Activated T-cell treated with anti-CD3 and anti-CD28 coated beads for 24 hours (primary cell): ENCODE data around the gene KCNK4.

Source experiments
- DNase-seq: peaks from one replicate; pipeline ENCODE4 v3.0.0-alpha.2; 2020; ENCODE audit warnings: low read depth

Gene KCNK4

GRCh38 chr11:64291752-64292459 lies 804 bp downstream of the KCNK4 start:
- no peak for DNase-seq

DNA sequence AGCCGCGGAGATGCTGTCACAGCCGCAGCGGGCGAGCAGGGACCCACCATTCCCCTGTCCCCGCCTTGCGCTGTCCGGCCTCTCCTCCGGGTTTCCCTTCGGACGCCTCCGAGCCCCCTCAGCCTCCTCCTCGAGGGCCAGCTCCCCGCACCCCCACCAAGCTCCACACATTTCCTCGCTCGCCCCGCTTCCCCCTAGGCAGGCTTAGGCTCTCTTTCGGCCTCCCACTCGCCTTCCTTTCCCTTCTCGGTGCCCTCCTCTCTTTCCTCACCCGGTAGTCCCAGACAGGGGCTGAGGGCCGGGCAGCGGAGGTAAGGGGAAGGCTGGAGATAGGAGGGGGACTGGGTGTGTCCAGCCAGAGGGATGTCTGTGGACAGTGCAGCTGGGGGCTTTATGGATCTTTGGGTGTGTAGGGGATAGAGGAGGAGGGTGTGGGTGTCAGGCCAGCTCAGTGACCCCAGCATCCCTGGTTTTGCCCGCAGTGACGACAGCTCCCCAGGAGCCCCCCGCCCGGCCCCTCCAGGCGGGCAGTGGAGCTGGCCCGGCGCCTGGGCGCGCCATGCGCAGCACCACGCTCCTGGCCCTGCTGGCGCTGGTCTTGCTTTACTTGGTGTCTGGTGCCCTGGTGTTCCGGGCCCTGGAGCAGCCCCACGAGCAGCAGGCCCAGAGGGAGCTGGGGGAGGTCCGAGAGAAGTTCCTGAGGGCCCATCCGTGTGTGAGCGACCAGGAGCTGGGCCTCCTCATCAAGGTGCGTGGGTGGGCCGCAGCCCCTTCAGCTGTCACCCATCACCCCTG lies 1.6 kb downstream of the KCNK4 start:
- DNase-seq = no peak

- no peak for DNase-seq
Observed at GRCh38 chr11:64294774-64295173, 3.7 kb downstream of the KCNK4 start.

- DNase-seq = no peak
Observed at GRCh38 chr11:64295760-64296159, 4.7 kb downstream of the KCNK4 start.

- DNase-seq = no peak
Observed at GRCh38 chr11:64296236-64296635, 5.1 kb downstream of the KCNK4 start.

GRCh38 chr11:64296830-64297698 lies 6.0 kb downstream of the KCNK4 start:
- no peak for DNase-seq

- no peak for DNase-seq
Observed at GRCh38 chr11:64297699-64298358, 6.7 kb downstream of the KCNK4 start.

DNA sequence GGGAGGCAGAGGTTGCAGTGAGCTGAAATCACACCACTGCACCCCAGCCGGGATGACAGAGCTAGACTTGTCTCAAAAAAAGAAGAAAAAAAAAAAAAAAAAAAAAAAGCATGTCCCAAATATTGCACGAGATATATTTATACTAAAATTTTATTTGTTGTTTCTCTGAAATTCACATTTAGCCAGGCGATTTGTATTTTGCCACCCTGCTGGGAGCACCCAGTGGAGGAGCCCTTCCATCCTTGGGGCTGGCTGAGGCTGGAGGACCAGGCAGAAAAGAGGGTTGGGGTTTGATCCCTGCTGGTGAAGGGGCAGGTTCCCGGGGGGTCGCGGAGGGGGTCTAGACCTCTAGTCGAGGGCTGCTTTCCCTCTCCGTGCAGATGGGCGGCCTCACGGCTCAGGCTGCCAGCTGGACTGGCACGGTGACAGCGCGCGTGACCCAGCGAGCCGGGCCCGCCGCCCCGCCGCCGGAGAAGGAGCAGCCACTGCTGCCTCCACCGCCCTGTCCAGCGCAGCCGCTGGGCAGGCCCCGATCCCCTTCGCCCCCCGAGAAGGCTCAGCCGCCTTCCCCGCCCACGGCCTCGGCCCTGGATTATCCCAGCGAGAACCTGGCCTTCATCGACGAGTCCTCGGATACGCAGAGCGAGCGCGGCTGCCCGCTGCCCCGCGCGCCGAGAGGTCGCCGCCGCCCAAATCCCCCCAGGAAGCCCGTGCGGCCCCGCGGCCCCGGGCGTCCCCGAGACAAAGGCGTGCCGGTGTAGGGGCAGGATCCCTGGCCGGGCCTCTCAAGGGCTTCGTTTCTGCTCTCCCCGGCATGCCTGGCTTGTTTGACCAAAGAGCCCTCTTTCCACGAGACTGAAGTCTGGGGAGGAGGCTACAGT lies 8.1 kb downstream of the KCNK4 start:
- no peak for DNase-seq

DNA sequence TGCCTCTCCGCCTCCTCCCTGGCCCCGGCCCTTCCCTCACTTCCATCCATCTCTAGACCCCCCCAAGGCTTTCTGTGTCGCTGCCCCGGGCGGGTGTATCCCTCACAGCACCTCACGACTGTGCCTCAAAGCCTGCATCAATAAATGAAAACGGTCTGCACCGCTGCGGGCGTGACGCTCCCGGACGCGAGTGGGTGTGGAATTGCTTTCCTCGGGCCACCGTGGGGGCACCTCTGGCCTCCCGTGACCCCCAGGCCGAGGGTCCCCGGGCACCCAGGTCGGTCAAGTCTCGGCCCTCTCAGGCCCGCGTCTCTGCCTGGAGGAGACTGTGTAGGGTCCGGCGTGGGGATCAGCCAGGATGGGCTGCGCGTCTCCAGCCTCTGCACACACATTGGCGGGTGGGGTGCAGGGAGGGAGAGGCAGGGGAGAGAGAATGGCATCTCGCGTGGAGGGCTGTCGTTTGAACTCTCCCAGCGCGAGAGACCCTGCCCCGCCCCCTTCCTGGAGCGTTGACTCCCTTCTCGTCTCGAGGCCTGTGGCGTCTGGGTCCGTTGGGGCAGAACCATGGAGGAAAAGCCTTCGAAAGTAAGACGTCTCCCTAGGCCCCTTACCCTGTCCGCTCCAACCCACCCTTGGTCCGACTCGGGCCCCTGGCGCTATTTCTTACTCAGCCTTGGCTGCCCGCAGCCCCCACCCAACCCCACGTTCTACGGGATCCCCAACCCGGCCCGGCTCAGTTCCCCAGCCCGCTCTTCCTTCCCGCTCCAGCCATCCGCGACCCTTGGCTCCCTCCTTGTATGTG lies 8.9 kb downstream of the KCNK4 start, which contains the start of gene CATSPERZ:
Gene CATSPERZ (plus strand): TSS at position 512 of the 802 bp plus-strand sequence. CDS start 53 bp downstream, at position 565.
- DNase-seq = no peak

DNA sequence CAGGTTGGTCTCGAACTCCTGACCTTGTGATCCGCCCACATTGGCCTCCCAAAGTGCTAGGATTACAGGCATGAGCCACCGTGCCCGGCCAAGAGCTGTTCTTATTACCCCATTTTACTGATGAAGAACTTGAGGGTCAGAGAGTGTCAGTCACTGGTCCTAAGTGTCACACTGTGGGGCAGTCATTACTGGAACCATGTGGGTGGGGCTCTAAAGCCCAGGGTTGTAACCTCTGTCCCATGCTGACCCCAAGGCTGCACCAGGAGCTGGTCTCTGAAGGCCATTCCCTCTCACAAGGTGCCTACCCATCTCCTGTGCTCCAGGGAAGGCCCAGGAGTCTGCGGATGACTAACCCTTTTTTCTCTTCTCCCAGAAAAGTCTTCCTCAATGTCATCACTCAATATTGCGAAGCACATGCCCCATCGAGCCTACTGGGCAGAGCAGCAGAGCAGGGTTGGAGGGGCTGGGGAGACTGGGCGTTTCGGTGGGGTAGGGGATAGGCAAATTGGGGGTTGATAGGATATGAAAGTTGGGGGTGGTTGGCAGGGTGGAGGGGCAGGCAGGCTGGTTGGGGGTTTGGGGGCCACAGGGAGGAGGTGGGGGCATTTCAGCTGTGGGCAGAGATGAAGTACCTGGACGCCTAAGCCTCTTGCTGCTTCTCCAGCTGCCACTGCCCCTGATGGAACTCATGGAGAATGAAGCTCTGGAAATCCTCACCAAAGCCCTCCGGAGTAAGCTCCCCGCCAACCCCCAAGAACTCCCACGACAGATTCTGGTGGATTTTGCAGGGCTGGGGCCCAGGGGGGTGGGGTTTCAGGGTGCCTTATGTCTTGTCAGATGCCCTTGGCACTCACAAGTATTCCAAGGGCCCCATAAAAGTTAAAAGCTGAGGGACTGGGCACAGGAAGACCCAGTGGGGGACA lies 12.3 kb downstream of the KCNK4 start:
- no peak for DNase-seq

DNA sequence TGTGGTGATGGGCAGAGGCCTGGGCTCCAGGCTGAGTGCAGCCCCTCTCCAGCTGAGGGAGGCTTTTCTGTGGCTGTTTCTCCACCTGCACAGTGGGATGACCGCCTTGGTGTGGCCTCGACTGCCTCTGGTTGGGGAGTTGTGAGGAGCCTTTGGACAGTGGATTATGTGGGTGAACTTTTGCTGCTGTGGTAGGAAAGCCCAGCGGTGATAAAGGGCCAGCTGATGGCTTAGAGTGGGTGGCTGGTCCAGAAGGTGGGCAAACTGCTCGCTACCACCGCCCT lies 12.9 kb downstream of the KCNK4 start:
- no peak for DNase-seq

DNA sequence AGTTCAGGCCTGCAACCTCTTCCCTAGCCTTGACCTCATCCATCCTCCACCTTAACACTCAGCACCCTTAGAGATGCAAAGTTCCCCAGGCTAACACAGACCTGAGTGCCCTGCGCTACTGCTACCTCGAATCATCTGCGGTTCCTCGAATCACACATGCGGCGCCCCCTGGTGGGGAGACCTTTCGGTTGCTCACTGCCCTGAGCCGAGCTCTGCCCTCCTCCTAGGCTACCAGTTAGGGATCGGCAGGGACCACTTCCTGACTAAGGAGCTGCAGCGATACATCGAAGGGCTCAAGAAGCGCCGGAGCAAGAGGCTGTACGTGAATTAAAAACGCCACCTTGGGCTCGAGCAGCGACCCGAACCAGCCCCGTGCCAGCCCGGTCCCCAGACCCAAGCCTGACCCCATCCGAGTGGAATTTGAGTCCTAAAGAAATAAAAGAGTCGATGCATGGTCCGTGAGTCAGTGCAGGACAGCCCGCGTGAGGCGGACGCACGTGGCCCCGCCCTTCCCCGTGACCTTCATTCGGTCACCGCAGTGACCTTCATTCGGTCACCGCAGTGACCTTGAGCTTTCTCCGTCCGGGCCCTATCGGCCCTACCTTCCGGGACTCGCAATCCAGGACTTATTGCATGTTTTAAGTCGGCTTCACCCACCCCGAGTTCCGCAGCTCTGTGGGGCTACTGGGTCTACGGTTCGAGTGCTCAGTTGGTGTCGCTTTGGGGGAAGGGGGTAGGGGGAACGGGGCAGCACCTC lies 13.4 kb downstream of the KCNK4 start:
- peak; percentile 88 for DNase-seq

DNA sequence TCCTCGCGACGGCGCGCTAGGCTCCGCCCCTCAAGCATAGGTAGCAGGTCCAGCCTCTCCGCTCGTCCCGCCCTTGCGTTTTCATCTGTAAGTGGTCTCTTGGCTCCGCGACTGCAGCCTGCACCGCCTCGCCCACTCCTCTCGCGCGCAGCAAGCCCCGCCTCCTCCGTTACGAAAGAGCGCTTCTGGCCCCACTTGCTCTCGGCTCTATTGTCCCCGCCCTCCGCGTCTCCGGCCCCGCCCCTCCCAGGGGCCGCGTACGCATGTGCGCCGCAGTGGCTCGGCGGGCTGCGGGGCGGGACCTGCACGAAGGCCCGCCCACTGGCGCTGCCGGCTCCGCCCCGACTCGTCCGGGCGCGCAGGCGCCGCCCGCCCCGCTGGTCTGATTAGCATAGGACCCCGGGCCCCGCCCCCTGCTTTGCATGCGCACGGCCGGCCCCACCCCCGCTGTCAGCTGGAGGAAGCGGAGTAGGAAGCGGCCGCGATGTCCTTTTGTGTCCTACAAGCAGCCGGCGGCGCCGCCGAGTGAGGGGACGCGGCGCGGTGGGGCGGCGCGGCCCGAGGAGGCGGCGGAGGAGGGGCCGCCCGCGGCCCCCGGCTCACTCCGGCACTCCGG lies 14.1 kb downstream of the KCNK4 start, which contains the start of gene ESRRA:
Gene ESRRA (plus strand): TSS at position 450 of the 616 bp plus-strand sequence. CDS start 1,656 bp downstream, outside the sequence.
- DNase-seq = peak; percentile 99

DNA sequence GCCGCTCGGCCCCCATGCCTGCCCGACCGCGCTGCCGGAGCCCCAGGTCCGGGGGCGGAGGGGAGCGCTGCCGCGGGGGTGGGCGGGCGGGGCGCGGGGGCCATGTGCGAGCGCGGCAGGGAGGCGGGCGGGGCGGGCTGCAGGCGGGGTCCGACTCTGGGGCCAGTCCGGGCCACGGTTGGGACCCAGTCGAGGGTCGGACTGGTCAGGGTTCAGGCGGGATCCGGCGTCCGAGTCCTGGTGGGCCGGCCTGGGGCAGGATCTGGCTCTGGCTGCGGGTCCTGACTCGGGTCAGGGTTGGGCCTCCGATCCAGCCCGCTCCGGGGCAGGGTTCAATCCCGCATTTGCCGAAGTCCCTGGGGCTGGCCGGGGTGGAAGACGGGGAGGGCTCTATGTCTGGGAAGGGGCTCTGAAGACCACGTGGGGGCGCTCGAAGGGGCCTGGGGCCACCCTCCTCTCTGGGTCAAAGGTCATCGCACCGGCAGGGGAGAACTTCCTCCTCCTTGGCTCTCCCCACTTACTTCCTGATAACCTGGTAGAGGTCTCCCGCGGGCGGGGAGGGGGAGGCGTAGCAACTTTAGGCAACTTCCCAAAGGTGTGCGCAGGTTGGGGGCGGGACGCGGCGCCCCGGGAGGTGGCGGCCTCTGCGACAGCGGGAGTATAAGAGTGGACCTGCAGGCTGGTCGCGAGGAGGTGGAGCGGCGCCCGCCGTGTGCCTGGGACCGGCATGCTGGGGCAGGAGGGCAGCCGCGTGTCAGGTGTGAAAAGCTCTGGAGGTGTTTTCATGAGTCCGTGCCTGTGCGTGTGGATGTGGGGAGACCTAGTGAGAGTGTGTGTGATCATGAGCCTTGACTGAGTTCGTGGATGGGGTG lies 14.8 kb downstream of the KCNK4 start:
- peak; percentile 62 for DNase-seq

- DNase-seq = no peak
Observed at GRCh38 chr11:64306563-64306875, 15.4 kb downstream of the KCNK4 start.

GRCh38 chr11:64306876-64307622 lies 15.9 kb downstream of the KCNK4 start:
- no peak for DNase-seq
